ENCODE data around the gene SCAMP5. TPM values are rescaled to one million over a fixed set of nuclear protein-coding genes. Genes with fewer than 3 reads are reported as not detected.

Gene SCAMP5
- total RNA-seq, 2 donors from 2014 or later = 6.1 to 24.4 TPM

DNA sequence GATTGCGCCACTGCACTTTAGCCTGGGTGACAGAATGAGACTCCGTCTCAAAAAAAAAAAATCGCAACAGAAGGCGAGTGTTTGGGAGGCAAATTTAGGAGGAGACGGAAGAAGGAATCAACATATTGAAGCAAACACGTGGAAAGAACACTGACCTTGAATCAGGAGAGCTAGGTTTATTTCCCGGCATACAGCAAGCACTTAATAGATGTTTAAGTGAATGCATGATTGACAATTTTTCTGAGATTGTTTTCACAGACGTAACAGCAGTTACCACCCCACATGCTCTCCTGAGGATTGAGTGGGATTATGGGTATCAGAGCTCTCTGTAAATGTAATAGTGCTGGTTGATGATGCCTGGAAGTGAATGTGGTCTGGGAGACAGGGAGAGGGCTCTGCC is 33.1 kb upstream of the SCAMP5 start:
- 82% methylated on average over 8 of the region's 8 CpGs for WGBS
- no peak overlapping the region for H3K27ac ChIP-seq
- no peak overlapping the region for H3K4me3 ChIP-seq
- TF ChIP-seq, protein P1, sequence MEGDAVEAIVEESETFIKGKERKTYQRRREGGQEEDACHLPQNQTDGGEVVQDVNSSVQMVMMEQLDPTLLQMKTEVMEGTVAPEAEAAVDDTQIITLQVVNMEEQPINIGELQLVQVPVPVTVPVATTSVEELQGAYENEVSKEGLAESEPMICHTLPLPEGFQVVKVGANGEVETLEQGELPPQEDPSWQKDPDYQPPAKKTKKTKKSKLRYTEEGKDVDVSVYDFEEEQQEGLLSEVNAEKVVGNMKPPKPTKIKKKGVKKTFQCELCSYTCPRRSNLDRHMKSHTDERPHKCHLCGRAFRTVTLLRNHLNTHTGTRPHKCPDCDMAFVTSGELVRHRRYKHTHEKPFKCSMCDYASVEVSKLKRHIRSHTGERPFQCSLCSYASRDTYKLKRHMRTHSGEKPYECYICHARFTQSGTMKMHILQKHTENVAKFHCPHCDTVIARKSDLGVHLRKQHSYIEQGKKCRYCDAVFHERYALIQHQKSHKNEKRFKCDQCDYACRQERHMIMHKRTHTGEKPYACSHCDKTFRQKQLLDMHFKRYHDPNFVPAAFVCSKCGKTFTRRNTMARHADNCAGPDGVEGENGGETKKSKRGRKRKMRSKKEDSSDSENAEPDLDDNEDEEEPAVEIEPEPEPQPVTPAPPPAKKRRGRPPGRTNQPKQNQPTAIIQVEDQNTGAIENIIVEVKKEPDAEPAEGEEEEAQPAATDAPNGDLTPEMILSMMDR (IDR thresholded peaks at IDR 0.05) = no peak
- TF ChIP-seq POLR2AphosphoS5 (IDR thresholded peaks at IDR 0.05) = no peak
- no peak for TF ChIP-seq POLR2A (IDR thresholded peaks at IDR 0.05)
- intact Hi-C loops (cut with DNase I) = no loop called here
- no peaks in the 10 kb centered on the region for H3K36me3 ChIP-seq
- DNase-seq (ENCODE audit: low spot score) = no peak
- H3K4me1 ChIP-seq (replicated peaks) = peaks cover 8% of the 10 kb centered on the region
- no peaks in the 10 kb centered on the region for H3K27me3 ChIP-seq (replicated peaks; ENCODE audit: insufficient read depth)
- no peaks in the 10 kb centered on the region for H3K9me3 ChIP-seq

DNA sequence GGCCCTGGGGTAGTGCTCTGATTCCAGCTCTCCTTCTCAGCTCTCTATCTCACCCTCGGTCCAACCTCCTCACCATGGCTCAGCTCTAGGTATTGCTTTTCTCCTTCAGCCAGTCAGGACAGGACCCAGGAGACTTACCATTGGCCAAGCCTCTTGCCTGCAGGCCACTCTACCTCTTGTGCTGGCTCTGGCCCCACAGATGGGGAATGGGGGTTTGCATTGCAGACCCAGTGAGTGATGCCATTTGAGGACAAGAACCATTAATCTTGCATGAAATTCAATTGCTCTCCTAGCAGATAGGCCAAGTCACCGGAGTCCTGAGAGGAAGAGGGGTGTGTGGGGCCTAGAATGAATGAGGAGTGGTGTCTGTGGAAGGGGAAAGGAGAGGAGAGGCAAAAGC is 32.7 kb upstream of the SCAMP5 start:
- H3K9me3 ChIP-seq = no peaks in the 10 kb centered on the region
- H3K4me3 ChIP-seq = no peak overlapping the region
- TF ChIP-seq, protein P1 (IDR thresholded peaks at IDR 0.05) = no peak
- TF ChIP-seq POLR2AphosphoS5 (IDR thresholded peaks at IDR 0.05) = no peak
- TF ChIP-seq POLR2A (IDR thresholded peaks at IDR 0.05) = no peak
- no peaks in the 10 kb centered on the region for H3K36me3 ChIP-seq
- no peak overlapping the region for H3K27ac ChIP-seq
- intact Hi-C loops (cut with DNase I) = no loop called here
- H3K27me3 ChIP-seq (replicated peaks; ENCODE audit: insufficient read depth) = no peaks in the 10 kb centered on the region
- 36% methylated on average over 2 of the region's 2 CpGs for WGBS
- peaks cover 4% of the 10 kb centered on the region for H3K4me1 ChIP-seq (replicated peaks)
- DNase-seq (ENCODE audit: low spot score) = no peak

DNA sequence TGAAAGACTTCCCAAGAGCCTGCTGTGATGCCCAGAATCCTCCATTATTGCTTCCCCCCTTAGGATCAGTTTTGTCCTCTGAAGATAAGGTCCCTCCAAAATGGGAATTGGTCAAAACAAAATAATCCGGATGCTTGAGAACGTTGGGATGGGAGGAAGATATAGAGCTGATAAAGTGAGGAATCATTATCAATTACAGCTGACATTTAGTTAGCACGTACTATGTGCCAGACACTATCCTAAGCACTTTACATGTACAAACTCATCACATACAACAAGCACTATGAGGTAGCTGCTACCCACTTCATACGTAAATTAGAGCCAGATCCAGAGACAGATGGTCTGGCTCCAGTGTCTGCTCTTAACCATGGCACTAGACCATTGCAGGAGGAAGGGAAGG is 32.1 kb upstream of the SCAMP5 start:
- Histone ChIP-seq H3K27ac (no peak overlapping the region), H3K4me3 (no peak overlapping the region), H3K27me3 (replicated peaks; ENCODE audit: insufficient read depth) (no peaks in the 10 kb centered on the region), H3K9me3 (no peaks in the 10 kb centered on the region), H3K36me3 (no peaks in the 10 kb centered on the region), H3K4me1 (replicated peaks) (peaks cover 1% of the 10 kb centered on the region)
- WGBS = 85% methylated on average over 4 of the region's 4 CpGs
- no peak for DNase-seq (ENCODE audit: low spot score)
- TF ChIP-seq, protein P1 (IDR thresholded peaks at IDR 0.05) = no peak
- TF ChIP-seq POLR2A (IDR thresholded peaks at IDR 0.05) (no peak), POLR2AphosphoS5 (IDR thresholded peaks at IDR 0.05) (no peak)
- intact Hi-C loops (cut with DNase I) = no loop called here

DNA sequence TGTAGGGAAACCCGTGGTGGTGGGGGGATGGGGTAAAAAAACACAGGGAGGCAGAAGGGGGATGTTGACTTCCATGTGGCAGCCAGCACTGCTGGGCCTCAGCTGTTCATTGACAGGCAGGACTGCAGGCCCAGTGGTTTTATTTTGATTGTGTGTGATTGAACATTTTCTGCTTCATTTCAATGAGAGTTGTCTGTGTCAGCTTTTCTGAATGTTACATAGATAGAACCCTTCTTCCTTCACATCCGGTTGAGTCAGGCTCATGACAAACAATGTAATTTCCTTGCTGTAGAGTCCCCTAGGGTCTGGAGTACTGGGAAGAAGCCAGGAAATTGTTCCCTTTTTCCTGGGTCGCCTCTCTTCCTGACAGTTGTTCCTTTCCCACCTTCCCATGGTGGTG is 30.6 kb upstream of the SCAMP5 start:
- intact Hi-C loops (cut with DNase I) = no loop called here
- DNase-seq (ENCODE audit: low spot score) = no peak

DNA sequence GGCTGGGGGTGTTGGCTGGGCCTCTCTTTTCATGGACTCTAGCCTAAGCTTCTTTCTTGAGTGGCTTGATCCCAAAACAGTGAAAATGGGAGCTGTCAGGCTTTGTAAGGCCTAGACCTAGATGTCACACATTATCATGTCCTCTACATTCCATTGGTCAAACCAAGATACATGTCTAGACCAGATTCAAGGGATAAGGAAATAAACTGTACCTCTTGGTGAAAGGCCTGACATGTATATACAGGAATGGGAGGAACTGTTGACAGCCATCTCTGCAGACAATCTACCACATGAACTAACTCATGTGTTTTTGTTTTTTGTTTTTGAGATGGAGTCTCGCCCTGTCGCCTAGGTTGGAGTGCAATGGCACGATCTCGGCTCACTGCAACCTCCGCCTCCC is 27.7 kb upstream of the SCAMP5 start:
- TF ChIP-seq, protein P1 (IDR thresholded peaks at IDR 0.05) = no peak
- no peak for TF ChIP-seq POLR2AphosphoS5 (IDR thresholded peaks at IDR 0.05)
- TF ChIP-seq POLR2A (IDR thresholded peaks at IDR 0.05) = no peak
- Histone ChIP-seq H3K27ac (no peak overlapping the region), H3K4me3 (no peak overlapping the region), H3K27me3 (replicated peaks; ENCODE audit: insufficient read depth) (no peaks in the 10 kb centered on the region), H3K4me1 (replicated peaks) (no peaks in the 10 kb centered on the region), H3K9me3 (no peaks in the 10 kb centered on the region), H3K36me3 (no peaks in the 10 kb centered on the region)
- 94% methylated on average over 5 of the region's 5 CpGs for WGBS
- intact Hi-C loops (cut with DNase I) = no loop called here
- DNase-seq (ENCODE audit: low spot score) = no peak

More for the DNA sequence above, 30.6 kb upstream of the SCAMP5 start:
- Histone ChIP-seq H3K36me3 (no peaks in the 10 kb centered on the region), H3K27ac (no peak overlapping the region), H3K4me1 (replicated peaks) (no peaks in the 10 kb centered on the region), H3K4me3 (no peak overlapping the region), H3K27me3 (replicated peaks; ENCODE audit: insufficient read depth) (no peaks in the 10 kb centered on the region), H3K9me3 (no peaks in the 10 kb centered on the region)
- TF ChIP-seq POLR2AphosphoS5 (IDR thresholded peaks at IDR 0.05) (no peak), POLR2A (IDR thresholded peaks at IDR 0.05) (no peak)
- TF ChIP-seq, protein P1 (IDR thresholded peaks at IDR 0.05) = no peak
- WGBS = 32% methylated on average over 3 of the region's 3 CpGs
